Gastrocnemius medialis (tissue), 4 donors: ENCODE data around the gene JPH2. TPM values are rescaled to one million over a fixed set of nuclear protein-coding genes. Genes with fewer than 3 reads are reported as not detected.

Experiments
- ATAC-seq, 2 donors: fragments of 150-250 bp; one replicate each; pipeline ENCODE4 v1.9.1; 2016
- DNase-seq, 2 donors: peaks; one replicate each; pipeline ENCODE4 v3.0.0-alpha.2; 2019
- H3K27ac ChIP-seq, 4 donors: fragments of 200-600 bp; sonication (generic); 1 replicate in 1 of 4; 2 replicates in 3 of 4; pipeline ENCODE4 v1.5.1; 2016 to 2018; ENCODE audit warnings: mild to moderate bottlenecking in 2 of 4, moderate library complexity in 1 of 4
- H3K27me3 ChIP-seq, 3 donors: fragments of 200-600 bp; sonication (generic) in 2 of 3; 1 replicate in 1 of 3; 2 replicates in 2 of 3; pipeline versions ENCODE4 v1.5.1 to v1.6.0; 2016 to 2019; ENCODE audit warnings: mild to moderate bottlenecking in 1 of 3, moderate library complexity in 1 of 3
- H3K36me3 ChIP-seq, 2 donors: fragments of 200-600 bp; sonication (generic) in 1 of 2; one replicate each; pipeline ENCODE4 v1.5.1; 2017 to 2018
- H3K4me1 ChIP-seq, 2 donors: fragments of 200-600 bp; sonication (generic) in 1 of 2; one replicate each; pipeline ENCODE4 v1.5.1; 2016 to 2017; ENCODE audit warnings: mild to moderate bottlenecking in 2 of 2
- H3K4me3 ChIP-seq, 4 donors: fragments of 200-600 bp; sonication (generic) in 3 of 4; 1 replicate in 1 of 4; 2 replicates in 3 of 4; pipeline ENCODE4 v1.5.1; 2016 to 2019; ENCODE audit warnings: mild to moderate bottlenecking in 2 of 4
- H3K9me3 ChIP-seq, 3 donors: fragments of 200-600 bp; sonication (generic) in 2 of 3; 1 replicate in 1 of 3; 2 replicates in 2 of 3; pipeline ENCODE4 v1.5.1; 2016 to 2019
- POLR2A ChIP-seq, 2 donors: fragments of 450-650 bp; IDR thresholded peaks; one replicate each; pipeline ENCODE4 v1.6.1; 2017; ENCODE audit warnings: antibody characterized with exemption in 2 of 2, mild to moderate bottlenecking in 2 of 2, moderate library complexity in 2 of 2
- in situ Hi-C, 4 donors: fragments of 200-750 bp; cut with MboI; loops; one replicate each; pipeline versions ENCODE4 v1.15.0 to v1.8.0; 2017; ENCODE audit warnings: low sequenced_read_pairs in 4 of 4
- intact Hi-C: fragments of 100-400 bp; cut with DNase I; formaldehyde crosslinking; loops from one replicate; pipeline ENCODE4 v1.15.1; 2023; ENCODE audit warnings: low total_unique reads
- total RNA-seq, 4 donors: library from RNA; depleted of rRNA; stranded (reverse); fragments of >200 nt; gene quantifications; one replicate each; pipeline versions ENCODE4 v1.1.0 to v1.2.3, GENCODE V29; 2016
- TF ChIP-seq, protein P1 (sequence below), 5 experiments: fragments of 450-650 bp in 3 of 5; fragments of 200-600 bp in 2 of 5; sonication (generic) in 2 of 5; IDR thresholded peaks in 4 of 5; conservative IDR thresholded peaks in 1 of 5; 1 replicate in 4 of 5; 2 replicates in 1 of 5; pipeline ENCODE4 v1.5.1; 2016 to 2019; ENCODE audit warnings: antibody characterized with exemption in 5 of 5, mild to moderate bottlenecking in 3 of 5, moderate library complexity in 3 of 5

The JPH2 gene
- total RNA-seq, 4 donors from 2014 or later: 18.3 to 86.6 (median 38.0) TPM

DNA sequence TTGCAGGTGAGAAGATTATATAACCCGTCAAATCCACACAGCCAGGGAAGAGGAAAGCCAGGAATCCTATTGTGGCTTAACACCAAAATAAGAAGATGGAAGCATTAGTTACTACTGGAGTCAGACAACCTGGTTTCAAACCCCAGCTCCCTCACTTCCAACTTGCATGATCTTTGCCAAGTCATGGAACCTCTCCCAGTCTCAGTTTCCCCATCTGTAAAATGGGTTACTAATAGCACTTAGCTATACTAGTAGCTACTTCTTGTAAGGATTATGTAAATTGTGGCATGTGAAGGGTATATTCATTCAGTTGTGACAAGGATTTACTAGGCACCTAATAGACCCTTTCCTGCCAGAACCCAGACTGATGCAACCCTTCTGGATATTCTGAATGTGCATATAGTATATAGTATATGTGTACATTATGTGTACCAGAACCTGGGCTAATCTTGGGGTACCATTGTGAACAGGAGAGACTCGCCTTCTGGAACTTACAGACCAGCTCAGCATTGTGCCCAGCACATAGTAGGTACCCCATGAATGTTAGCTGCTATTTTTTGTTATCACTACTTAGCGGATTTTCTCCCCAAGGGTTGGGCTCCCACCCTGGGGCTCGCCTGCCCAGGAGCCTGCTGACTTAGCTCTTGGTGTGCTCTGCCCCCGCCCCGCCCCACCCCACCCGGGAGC lies 50.3 kb downstream of the JPH2 start:
- H3K9me3 ChIP-seq: no peaks in the 10 kb centered on the region
- ATAC-seq (no peak), DNase-seq (peak in 1 of 2 donors; percentile 1)
- in situ Hi-C loops (no loop called here), intact Hi-C loops (no loop called here)
- no peaks in the 10 kb centered on the region for H3K36me3 ChIP-seq
- TF ChIP-seq, protein P1, sequence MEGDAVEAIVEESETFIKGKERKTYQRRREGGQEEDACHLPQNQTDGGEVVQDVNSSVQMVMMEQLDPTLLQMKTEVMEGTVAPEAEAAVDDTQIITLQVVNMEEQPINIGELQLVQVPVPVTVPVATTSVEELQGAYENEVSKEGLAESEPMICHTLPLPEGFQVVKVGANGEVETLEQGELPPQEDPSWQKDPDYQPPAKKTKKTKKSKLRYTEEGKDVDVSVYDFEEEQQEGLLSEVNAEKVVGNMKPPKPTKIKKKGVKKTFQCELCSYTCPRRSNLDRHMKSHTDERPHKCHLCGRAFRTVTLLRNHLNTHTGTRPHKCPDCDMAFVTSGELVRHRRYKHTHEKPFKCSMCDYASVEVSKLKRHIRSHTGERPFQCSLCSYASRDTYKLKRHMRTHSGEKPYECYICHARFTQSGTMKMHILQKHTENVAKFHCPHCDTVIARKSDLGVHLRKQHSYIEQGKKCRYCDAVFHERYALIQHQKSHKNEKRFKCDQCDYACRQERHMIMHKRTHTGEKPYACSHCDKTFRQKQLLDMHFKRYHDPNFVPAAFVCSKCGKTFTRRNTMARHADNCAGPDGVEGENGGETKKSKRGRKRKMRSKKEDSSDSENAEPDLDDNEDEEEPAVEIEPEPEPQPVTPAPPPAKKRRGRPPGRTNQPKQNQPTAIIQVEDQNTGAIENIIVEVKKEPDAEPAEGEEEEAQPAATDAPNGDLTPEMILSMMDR (IDR thresholded peaks at IDR 0.05 in 4 of 5, conservative IDR thresholded peaks at IDR 0.05 in 1 of 5): no peak
- TF ChIP-seq POLR2A (IDR thresholded peaks at IDR 0.05): no peak
- no peaks in the 10 kb centered on the region for H3K27me3 ChIP-seq
- H3K4me3 ChIP-seq: peak overlapping the region in 1 of 4 donors; percentile 30
- H3K4me1 ChIP-seq: peaks cover 33 to 42% of the 10 kb centered on the region in 2 donors
- H3K27ac ChIP-seq: peak overlapping the region; percentile 89 to 93 (median 92)

DNA sequence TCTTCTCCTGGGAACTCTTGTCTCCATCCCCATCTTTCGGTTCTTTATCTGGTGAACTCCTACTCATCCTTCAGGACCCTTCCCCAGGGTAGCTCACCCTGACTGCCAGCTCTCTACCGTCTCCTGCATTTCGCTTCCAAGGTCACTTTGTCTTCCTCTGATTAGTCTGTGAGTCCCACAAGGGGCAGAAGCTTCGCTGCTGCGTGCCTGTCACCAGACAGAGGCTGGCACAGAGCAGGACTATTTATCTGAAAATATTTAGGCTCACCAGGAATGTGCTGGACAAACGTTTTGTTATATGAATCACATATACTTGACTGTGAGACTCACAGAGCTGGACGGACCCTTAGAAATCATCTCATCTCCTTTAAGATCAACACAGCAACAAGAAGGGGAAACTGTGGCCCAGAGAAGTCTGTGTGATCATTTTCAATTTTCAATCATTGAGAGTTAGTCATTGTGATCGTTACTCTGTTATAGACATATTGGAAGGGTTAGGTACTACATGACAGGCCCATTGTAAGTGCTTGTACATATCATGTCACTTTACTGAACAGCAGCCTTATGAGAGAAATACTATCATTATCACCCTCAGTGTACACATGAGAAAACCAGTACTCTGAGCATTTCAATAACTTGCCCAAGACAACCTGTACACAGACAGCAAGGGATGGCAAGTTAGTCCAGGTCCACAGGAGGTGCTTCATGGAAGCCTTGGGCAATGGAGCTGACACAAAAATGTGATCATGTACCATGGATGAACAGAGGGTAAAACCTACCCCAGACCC lies 51.4 kb downstream of the JPH2 start:
- in situ Hi-C loops (no loop called here), intact Hi-C loops (no loop called here)

DNA sequence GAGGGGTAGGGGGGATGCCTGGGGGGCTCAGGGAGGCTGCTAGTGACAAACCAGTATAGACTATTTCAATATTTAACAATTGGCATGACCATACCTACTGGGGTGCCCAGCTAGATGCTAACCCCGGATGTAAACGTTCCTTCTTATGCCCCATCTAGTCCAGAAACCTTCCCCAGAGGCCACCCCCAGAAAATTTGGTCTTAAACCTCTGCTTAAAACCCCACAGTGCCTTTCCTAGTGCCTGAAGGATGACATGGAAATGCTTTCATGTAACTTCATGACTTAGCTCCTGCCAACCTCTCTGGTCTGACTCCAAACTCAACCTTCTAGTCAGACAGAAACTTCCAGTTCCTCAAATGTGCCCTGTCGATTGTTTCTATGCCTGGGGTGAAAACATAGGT lies 52.0 kb downstream of the JPH2 start:
- Histone ChIP-seq H3K9me3 (no peaks in the 10 kb centered on the region), H3K27ac (peak overlapping the region; percentile 70 to 93 (median 92)), H3K36me3 (no peaks in the 10 kb centered on the region), H3K4me1 (peaks cover 30 to 35% of the 10 kb centered on the region in 2 donors), H3K4me3 (no peak overlapping the region), H3K27me3 (no peaks in the 10 kb centered on the region)
- ATAC-seq: no peak
- DNase-seq: peak in 1 of 2 donors; percentile 9
- TF ChIP-seq POLR2A (IDR thresholded peaks at IDR 0.05): no peak
- TF ChIP-seq, protein P1 (IDR thresholded peaks at IDR 0.05 in 4 of 5, conservative IDR thresholded peaks at IDR 0.05 in 1 of 5): no peak
- in situ Hi-C loops: no loop called here
- intact Hi-C loops: no loop called here

More for the DNA sequence above, 51.4 kb downstream of the JPH2 start:
- DNase-seq (peak in 1 of 2 donors; percentile 11), ATAC-seq (no peak)
- Histone ChIP-seq H3K36me3 (no peaks in the 10 kb centered on the region), H3K9me3 (no peaks in the 10 kb centered on the region), H3K27me3 (no peaks in the 10 kb centered on the region), H3K4me3 (no peak overlapping the region), H3K4me1 (peaks cover 33 to 36% of the 10 kb centered on the region in 2 donors), H3K27ac (peak overlapping the region; percentile 70 to 93 (median 92))
- no peak for TF ChIP-seq POLR2A (IDR thresholded peaks at IDR 0.05)
- TF ChIP-seq, protein P1 (IDR thresholded peaks at IDR 0.05 in 4 of 5, conservative IDR thresholded peaks at IDR 0.05 in 1 of 5): no peak

DNA sequence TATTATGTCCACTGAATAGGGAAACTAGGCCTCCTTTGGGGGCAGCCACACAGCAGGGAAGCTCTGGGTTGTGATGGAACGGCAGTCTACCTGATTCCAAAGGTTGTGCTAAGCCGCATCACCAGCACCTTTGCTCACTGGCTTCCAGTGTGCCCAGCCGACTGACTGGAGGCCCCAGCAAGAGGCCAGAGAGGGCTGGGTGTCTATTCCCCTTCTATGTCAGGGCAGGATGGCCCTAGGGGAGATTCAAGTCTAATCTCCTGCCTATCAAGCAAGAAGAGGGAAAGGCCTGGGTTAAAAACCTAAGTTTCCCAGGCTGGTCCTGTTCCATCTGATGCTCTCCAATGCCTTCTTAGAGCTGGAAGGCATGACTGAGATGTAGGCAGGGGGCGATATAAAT lies 53.6 kb downstream of the JPH2 start:
- ATAC-seq (no peak), DNase-seq (peak in 1 of 2 donors; percentile 13)
- H3K4me1 ChIP-seq: peaks cover 17 to 21% of the 10 kb centered on the region in 2 donors
- H3K36me3 ChIP-seq: no peaks in the 10 kb centered on the region
- H3K27me3 ChIP-seq: no peaks in the 10 kb centered on the region
- no peak for TF ChIP-seq POLR2A (IDR thresholded peaks at IDR 0.05)
- TF ChIP-seq, protein P1 (IDR thresholded peaks at IDR 0.05 in 4 of 5, conservative IDR thresholded peaks at IDR 0.05 in 1 of 5): no peak
- in situ Hi-C loops (no loop called here), intact Hi-C loops (no loop called here)
- H3K9me3 ChIP-seq: no peaks in the 10 kb centered on the region
- H3K27ac ChIP-seq: peak overlapping the region; percentile 28 to 70 (median 56)
- no peak overlapping the region for H3K4me3 ChIP-seq
